Adipocyte (in vitro differentiated cells): ENCODE measurements around the gene SLC7A1.
A peak's percentile ranks its signal among the peaks of the same experiment; 100 is the strongest.

ENCODE experiments used
- DNase-seq: peaks from one replicate; pipeline ENCODE4 v3.0.0-alpha.2; 2015; ENCODE audit warnings: low read depth
- H3K27me3 ChIP-seq: replicated peaks from 2 replicates; pipeline ENCODE4 v1.7.0; 2013; ENCODE audit warnings: mild to moderate bottlenecking, low read length, moderate library complexity; ENCODE audit not compliant: control insufficient read depth, insufficient read depth
- H3K36me3 ChIP-seq: 2 replicates; pipeline ENCODE4 v1.7.0; 2013; ENCODE audit warnings: low read length, mild to moderate bottlenecking, moderate library complexity; ENCODE audit not compliant: control insufficient read depth, insufficient read depth, severe bottlenecking
- H3K4me1 ChIP-seq: 2 replicates; pipeline ENCODE4 v1.7.0; 2013; ENCODE audit warnings: mild to moderate bottlenecking, low read length, moderate library complexity; ENCODE audit not compliant: control insufficient read depth, insufficient read depth
- H3K4me3 ChIP-seq: 2 replicates; pipeline ENCODE4 v1.7.0; 2013; ENCODE audit warnings: mild to moderate bottlenecking, low read length, moderate library complexity
- H3K9ac ChIP-seq: 2 replicates; pipeline ENCODE4 v1.7.0; 2013; ENCODE audit warnings: mild to moderate bottlenecking, low read length, moderate library complexity
- H3K9me3 ChIP-seq: 2 replicates; pipeline ENCODE4 v1.7.0; 2013; ENCODE audit warnings: mild to moderate bottlenecking, low read length, moderate library complexity; ENCODE audit not compliant: control insufficient read depth

The SLC7A1 gene

DNA sequence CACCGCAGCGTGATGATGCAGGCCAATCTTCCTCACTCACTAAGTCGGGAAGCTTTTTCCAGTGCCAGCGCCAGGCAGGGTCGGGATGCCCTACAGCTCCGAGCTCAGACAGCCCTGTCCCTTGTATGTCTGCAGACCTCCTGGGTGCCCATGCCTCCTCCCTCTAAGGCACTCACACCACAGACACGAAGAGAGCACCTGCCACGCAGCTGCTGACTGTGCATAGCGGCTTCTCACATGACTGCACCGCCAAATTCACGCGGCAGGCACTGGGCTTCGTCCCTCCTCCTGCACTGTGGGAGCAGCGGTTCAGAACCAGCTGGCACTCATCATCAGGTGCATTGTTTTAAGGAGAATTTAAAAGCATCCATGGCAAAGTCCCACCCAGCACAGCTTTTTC lies 88.1 kb downstream of the SLC7A1 start:
- no peaks in the 10 kb centered on the region for H3K27me3 ChIP-seq
- H3K9ac ChIP-seq: no peak overlapping the region
- no peak overlapping the region for H3K4me3 ChIP-seq
- no peaks in the 10 kb centered on the region for H3K9me3 ChIP-seq
- H3K36me3 ChIP-seq: no peaks in the 10 kb centered on the region
- no peak for DNase-seq
- H3K4me1 ChIP-seq: peaks cover 55% of the 10 kb centered on the region

DNA sequence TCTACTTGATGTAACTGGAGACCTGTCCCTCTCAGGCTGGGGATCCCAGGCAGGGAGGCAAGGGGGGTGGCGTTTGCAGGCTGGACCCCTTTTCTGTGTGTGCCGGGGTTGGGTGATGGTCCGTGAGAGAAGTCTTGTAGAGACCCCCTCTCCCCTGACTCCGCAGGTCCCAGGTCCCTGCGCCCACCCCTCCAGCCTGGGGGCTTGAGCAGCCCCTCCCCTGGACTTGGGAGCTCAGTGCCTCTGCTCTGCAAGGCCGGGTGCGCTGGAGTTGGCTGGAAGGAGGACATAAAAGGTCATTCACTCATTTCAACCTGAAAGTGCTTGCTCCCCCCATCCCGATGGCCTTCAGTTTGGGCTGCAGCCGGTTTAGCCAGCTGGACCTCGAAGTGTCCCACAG lies 89.5 kb downstream of the SLC7A1 start:
- DNase-seq: no peak
- no peak overlapping the region for H3K4me3 ChIP-seq
- H3K27me3 ChIP-seq: no peaks in the 10 kb centered on the region
- no peaks in the 10 kb centered on the region for H3K9me3 ChIP-seq
- peaks cover 43% of the 10 kb centered on the region for H3K4me1 ChIP-seq
- no peaks in the 10 kb centered on the region for H3K36me3 ChIP-seq
- no peak overlapping the region for H3K9ac ChIP-seq

DNA sequence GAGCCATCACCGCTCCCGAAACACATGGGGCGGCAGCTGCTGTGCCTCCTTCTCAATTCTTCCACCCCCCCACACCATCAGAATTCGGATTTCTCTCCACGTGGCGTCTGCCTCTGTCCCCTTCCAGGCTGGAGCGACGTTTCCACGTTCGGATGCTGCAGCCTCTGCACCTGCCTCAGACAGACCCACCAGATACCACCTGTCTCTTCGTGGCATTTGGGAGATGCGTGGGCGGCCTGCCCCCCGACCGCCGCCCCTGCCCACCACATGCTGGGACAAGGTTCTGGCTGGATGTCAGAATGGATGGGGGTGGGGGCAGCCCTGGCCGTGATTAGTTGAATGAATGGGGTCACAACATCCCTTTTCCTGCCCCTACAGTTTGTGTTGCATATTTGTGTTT lies 90.0 kb downstream of the SLC7A1 start:
- H3K9me3 ChIP-seq: no peaks in the 10 kb centered on the region
- H3K4me3 ChIP-seq: no peak overlapping the region
- no peaks in the 10 kb centered on the region for H3K27me3 ChIP-seq
- H3K4me1 ChIP-seq: peaks cover 41% of the 10 kb centered on the region
- no peaks in the 10 kb centered on the region for H3K36me3 ChIP-seq
- no peak for DNase-seq
- no peak overlapping the region for H3K9ac ChIP-seq

DNA sequence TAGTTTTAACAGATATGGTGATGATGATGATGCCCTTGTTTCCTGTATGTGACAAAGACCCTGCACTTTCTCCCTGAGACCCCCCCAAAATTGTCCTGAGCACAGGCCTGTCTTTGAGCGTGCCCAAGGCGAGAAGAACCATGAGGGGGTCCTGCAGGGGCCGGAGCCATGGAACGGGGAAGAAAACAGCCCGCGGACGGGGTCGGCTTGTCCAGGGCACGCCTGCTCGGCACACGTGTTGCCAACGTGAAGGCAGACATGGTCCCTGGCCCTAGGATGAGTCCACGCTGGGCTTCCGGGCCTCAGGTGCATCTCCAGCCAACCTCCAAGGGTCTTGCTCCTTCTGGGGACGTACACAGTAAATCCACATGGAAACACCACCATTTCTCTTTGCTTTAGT lies 90.8 kb downstream of the SLC7A1 start:
- Histone ChIP-seq H3K36me3 (no peaks in the 10 kb centered on the region), H3K9ac (no peak overlapping the region), H3K4me3 (no peak overlapping the region), H3K4me1 (peaks cover 32% of the 10 kb centered on the region), H3K27me3 (no peaks in the 10 kb centered on the region), H3K9me3 (no peaks in the 10 kb centered on the region)
- no peak for DNase-seq

DNA sequence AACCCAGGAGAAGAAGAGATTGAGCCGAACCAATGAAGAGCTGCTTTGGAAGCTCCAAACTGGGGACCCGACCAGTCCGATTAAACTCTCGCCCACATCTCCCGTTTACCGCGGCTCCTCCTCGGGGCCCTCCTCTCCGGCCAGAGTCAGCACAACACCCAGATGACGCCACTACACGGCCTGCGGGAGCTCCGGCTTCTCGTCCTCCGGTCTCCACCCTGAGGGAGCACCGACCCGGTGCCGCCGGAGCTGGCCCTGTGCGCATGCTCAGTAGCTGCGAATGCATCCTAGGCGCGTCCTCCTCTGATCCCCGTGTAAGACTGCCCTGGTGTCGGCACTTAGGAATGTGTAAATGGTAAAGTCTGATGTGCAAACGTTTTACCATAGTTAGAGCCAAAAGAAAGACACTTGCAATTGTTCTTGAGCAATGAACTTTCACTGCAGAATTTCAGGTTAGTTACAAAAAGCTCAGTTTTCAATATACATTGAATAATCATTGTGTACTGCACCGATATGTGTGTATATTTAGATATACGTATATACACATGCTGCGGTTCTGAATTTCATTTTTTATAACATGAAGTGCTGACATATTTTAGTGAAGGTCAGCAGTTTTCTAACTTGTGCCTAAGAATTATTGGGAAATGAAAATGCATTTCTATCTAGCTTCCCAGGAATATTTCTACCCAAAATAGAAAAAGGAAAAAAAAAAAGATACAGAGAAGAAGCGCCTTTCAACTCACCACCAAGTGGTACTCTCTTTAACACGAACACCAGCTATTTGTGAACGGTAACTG lies 92.2 kb downstream of the SLC7A1 start:
- H3K4me3 ChIP-seq: peak overlapping the region; percentile 53
- no peaks in the 10 kb centered on the region for H3K9me3 ChIP-seq
- H3K27me3 ChIP-seq: no peaks in the 10 kb centered on the region
- peaks cover 18% of the 10 kb centered on the region for H3K4me1 ChIP-seq
- no peaks in the 10 kb centered on the region for H3K36me3 ChIP-seq
- peak; percentile 34 for DNase-seq
- H3K9ac ChIP-seq: no peak overlapping the region

DNA sequence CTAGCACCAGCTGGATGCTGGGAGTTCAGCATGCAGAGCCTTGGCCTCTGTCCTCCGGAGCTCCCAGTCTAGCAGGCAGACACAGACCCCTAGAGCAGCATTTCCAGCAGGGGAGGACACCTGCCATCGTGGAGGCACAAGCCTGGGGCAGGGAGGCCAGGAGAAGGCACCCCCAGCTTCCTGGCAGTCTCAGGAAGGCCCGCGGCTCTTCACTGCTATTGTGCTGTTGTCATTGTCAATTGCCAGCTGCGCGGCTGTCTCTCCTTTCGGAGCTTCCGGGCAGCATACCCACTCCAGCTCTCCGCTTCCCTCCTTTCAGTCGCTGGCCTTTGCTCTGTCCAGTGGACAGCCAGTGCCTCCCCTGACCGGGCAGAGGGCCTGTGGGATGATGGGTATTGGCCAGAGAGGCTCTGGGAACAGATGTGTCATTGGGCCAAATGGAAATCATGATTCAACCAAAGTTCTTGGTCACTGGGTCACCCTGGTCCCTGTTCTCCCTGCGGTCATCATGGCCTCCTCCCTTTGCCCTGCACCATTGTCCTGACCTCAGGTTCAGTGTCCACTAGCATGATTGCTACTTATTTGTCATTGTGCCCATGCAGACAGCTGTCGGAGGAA lies 93.0 kb downstream of the SLC7A1 start:
- DNase-seq: no peak
- H3K27me3 ChIP-seq: no peaks in the 10 kb centered on the region
- H3K36me3 ChIP-seq: no peaks in the 10 kb centered on the region
- peaks cover 15% of the 10 kb centered on the region for H3K4me1 ChIP-seq
- no peaks in the 10 kb centered on the region for H3K9me3 ChIP-seq
- H3K9ac ChIP-seq: no peak overlapping the region
- peak overlapping the region; percentile 53 for H3K4me3 ChIP-seq

DNA sequence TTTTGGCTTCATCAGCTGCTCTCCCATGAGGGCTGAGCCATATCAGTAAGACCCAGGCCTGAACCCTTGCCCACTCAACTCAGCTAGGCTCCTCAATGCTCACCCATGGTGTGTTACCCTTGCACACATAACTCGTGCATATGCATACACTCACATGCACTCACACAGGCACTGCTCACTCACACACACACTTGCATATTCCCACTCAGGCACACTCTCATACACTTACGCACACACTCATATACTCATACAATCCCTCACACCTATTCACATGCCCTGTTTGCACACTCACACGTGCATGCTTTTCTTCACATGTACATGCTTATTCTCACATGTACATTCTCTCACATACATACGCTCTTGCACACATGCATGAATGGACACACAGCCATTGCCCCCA lies 93.8 kb downstream of the SLC7A1 start:
- no peaks in the 10 kb centered on the region for H3K36me3 ChIP-seq
- no peak overlapping the region for H3K4me3 ChIP-seq
- H3K9me3 ChIP-seq: no peaks in the 10 kb centered on the region
- H3K27me3 ChIP-seq: no peaks in the 10 kb centered on the region
- peaks cover 23% of the 10 kb centered on the region for H3K4me1 ChIP-seq
- DNase-seq: no peak
- H3K9ac ChIP-seq: no peak overlapping the region

DNA sequence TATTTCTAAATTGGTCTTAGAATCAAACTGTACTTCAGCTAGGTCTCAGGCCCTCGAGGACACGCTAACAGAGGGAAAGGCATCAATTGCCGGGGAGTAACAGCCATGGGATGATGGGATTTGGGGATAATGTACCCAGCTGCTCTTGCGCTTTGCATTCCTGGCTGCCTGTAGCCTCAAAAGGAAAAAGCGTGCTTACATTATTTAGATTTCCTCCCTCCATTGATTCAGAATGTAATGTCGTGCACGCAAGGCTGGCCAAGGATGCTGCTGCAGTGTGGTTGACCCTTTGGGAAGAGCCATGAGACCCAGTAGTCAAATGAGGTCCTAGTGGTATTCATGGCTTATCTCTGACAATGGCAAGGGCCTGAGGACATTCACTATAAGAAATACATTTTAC lies 95.1 kb downstream of the SLC7A1 start:
- DNase-seq: no peak
- Histone ChIP-seq H3K4me1 (peaks cover 23% of the 10 kb centered on the region), H3K9ac (no peak overlapping the region)

DNA sequence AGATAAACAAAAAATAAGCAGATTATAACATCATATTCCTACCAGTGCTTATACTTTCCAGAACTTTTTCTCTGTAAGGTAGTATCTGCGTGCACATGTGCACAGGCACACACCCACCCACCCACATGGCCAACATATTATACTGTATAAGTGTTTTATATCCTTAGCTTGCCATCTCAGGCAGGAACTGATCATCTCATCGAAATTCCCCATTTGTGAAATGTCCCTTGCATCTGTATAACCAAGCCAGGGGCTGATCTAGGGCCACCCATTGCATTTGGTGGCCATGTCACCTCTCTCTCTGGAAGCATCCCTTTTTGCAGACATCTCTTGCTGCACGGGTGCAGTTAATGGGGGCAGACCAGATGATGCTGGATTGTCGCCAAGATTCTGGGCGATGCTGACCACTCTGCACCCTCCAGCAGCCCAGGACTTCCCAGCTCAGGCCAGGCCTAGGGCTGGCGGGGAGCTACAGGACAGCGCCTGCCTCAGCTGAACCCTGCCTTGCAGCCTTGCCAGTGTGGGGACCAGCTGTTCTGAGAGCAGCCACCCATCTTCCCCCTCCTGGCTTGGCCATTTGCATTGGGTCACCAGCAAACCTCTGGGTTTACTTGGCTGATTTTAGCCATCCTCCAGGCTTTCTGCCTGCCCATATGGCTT lies 95.9 kb downstream of the SLC7A1 start:
- Histone ChIP-seq H3K9ac (no peak overlapping the region), H3K9me3 (no peaks in the 10 kb centered on the region), H3K4me3 (no peak overlapping the region), H3K36me3 (no peaks in the 10 kb centered on the region), H3K4me1 (peaks cover 23% of the 10 kb centered on the region), H3K27me3 (no peaks in the 10 kb centered on the region)
- no peak for DNase-seq

More for the DNA sequence above, 95.1 kb downstream of the SLC7A1 start:
- Histone ChIP-seq H3K27me3 (no peaks in the 10 kb centered on the region), H3K4me3 (no peak overlapping the region), H3K36me3 (no peaks in the 10 kb centered on the region), H3K9me3 (no peaks in the 10 kb centered on the region)

DNA sequence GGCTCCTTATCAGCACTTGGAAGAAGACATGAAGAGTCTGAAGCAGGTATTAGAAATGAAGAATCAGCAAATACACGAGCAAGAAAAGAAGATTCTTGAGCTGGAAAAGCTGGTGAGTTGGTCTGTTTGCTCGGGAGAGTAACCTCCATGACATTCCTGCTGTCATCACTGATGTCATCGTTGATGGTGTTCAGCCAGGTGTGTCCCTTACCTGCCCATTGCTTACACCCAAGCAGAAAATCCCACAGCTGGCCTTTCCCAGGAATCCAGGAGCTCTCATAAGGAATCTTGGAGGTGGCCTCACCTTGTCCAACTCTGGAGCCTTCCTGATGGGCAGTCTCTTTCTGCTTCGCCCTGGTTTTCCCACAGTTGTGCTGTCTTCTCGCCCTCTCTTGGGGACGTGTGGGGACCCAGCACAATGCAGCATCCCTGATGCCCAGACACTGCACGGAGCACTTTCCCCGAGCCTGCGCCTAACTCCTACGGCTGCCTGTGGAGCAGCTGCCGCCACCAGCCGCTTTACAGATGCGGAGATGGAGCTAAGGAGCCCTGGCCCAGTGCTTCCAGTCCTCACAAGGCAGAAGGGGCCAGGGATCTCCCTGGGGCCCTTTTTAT lies 97.0 kb downstream of the SLC7A1 start:
- Histone ChIP-seq H3K36me3 (no peaks in the 10 kb centered on the region), H3K9me3 (no peaks in the 10 kb centered on the region), H3K9ac (no peak overlapping the region), H3K27me3 (no peaks in the 10 kb centered on the region), H3K4me3 (no peak overlapping the region), H3K4me1 (peaks cover 19% of the 10 kb centered on the region)
- DNase-seq: no peak

DNA sequence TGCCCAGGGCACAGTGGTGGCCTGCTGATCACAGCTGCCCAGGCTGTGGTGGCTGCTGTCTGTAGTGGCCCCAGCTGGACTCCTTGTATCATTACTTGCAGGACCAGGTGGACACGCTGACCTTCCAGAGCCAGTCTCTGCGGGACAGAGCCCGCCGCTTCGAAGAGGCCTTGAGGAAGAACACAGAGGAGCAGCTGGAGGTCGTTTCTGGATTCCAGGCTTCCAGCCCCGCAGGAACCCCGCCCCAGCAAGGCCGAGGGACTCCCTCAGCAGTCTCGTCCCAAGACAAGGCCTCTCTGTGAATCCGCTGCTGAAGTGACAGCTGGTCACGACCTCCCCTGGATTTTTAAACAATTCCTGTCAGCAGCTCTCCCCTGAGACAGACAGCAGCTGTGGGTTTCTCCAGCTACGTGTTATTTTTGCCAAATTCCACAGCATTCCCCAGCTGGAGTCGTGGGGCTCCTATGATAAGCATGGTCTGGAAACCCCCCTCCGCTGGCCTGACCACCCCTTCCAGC lies 98.3 kb downstream of the SLC7A1 start:
- Histone ChIP-seq H3K36me3 (no peaks in the 10 kb centered on the region), H3K4me1 (peaks cover 10% of the 10 kb centered on the region), H3K9me3 (no peaks in the 10 kb centered on the region), H3K9ac (no peak overlapping the region), H3K27me3 (no peaks in the 10 kb centered on the region), H3K4me3 (peak overlapping the region; percentile 27)
- peak; percentile 23 for DNase-seq
